VCaP (cell line): ENCODE results near the gene KIAA0930.
"Not testable (repeated sequence)": the region's sequence is repeated elsewhere in the genome, so short reads cannot be mapped to it uniquely, and the experiment has no call there.

Experiments used
- H3K27ac ChIP-seq: fragments of 450-650 bp; 2 replicates; pipeline ENCODE4 v1.5.1; 2017
- CTCF ChIP-seq: fragments of 450-650 bp; conservative IDR thresholded peaks from 2 replicates; pipeline ENCODE4 v1.5.1; 2017; ENCODE audit warnings: mild to moderate bottlenecking, moderate library complexity

Gene KIAA0930

GRCh38 chr22:45261407-45262088 is 20.9 kb upstream of the KIAA0930 start:
- no peak overlapping the region for H3K27ac ChIP-seq
- TF ChIP-seq CTCF = no peak

GRCh38 chr22:45260395-45260759 is 19.7 kb upstream of the KIAA0930 start:
- not testable (repeated sequence) for H3K27ac ChIP-seq

GRCh38 chr22:45259754-45260394 is 19.2 kb upstream of the KIAA0930 start:
- TF ChIP-seq CTCF = no peak
- no peak overlapping the region for H3K27ac ChIP-seq

- H3K27ac ChIP-seq = not testable (repeated sequence)
These were observed 17.2 kb upstream of the KIAA0930 start for GRCh38 chr22:45257941-45258340.

GRCh38 chr22:45254789-45255278 is 14.1 kb upstream of the KIAA0930 start:
- TF ChIP-seq CTCF = no peak
- no peak overlapping the region for H3K27ac ChIP-seq

GRCh38 chr22:45254388-45254787 is 13.7 kb upstream of the KIAA0930 start:
- TF ChIP-seq CTCF = no peak
- no peak overlapping the region for H3K27ac ChIP-seq

- TF ChIP-seq CTCF = no peak
- H3K27ac ChIP-seq = no peak overlapping the region
These were observed 12.4 kb upstream of the KIAA0930 start for GRCh38 chr22:45253039-45253641.

GRCh38 chr22:45251825-45252224 is 11.1 kb upstream of the KIAA0930 start:
- no peak overlapping the region for H3K27ac ChIP-seq
- no peak for TF ChIP-seq CTCF
